ENCODE data around the gene IMPG2. TPM values are rescaled to one million over a fixed set of nuclear protein-coding genes. Genes with fewer than 3 reads are reported as not detected.

IMPG2 gene
- total and polyA plus RNA-seq, 3 experiments from 2014 or later: 0.11 to 0.20 TPM; not detected in 1

DNA sequence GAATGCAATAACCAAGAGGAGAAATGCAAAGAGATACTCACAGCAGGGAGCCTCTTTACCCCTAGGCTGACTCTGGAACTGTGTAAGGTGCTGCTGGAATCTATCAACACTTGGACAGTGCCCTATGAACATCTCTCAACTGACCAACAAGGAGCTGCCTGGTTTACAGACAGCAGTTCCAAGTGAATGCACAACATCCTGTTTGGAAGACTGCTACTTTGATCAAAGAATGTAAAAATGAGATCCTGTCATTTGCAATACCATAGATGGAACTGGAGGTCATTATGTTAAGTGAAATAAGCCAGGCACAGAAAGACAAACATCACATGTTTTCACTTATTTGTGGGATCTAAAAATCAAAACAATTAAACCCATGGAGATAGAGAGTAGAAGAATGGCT lies 136.3 kb downstream of the IMPG2 start:
- H3K9me3 ChIP-seq (ENCODE audit: low read length): no peaks in the 10 kb centered on the region
- H3K27ac Mint-ChIP-seq: no peak overlapping the region
- peaks cover 5% of the 10 kb centered on the region for H3K27me3 ChIP-seq (ENCODE audit: insufficient read depth, low read length, poor library complexity, severe bottlenecking)
- no peaks in the 10 kb centered on the region for H3K36me3 ChIP-seq (ENCODE audit: insufficient read depth, low read length)
- H3K36me3 Mint-ChIP-seq: no peaks in the 10 kb centered on the region
- CTCF ChIA-PET: no interaction called here
- POLR2A ChIA-PET: no interaction called here
- H3K4me3 ChIP-seq (ENCODE audit: low read length): no peak overlapping the region
- peaks cover 4 to 9% of the 10 kb centered on the region in 2 donors for H3K27me3 Mint-ChIP-seq
- no peak overlapping the region for H3K4me3 Mint-ChIP-seq
- H3K9me3 Mint-ChIP-seq: peaks cover 0 to 6% (median 0%) of the 10 kb centered on the region in 5 donors
- no peaks in the 10 kb centered on the region for H3K4me1 ChIP-seq (ENCODE audit: insufficient read depth, low read length)
- H3K4me1 Mint-ChIP-seq: no peaks in the 10 kb centered on the region
- no peak for DNase-seq
- H3K27ac ChIP-seq (ENCODE audit: low read depth, low read length): no peak overlapping the region

DNA sequence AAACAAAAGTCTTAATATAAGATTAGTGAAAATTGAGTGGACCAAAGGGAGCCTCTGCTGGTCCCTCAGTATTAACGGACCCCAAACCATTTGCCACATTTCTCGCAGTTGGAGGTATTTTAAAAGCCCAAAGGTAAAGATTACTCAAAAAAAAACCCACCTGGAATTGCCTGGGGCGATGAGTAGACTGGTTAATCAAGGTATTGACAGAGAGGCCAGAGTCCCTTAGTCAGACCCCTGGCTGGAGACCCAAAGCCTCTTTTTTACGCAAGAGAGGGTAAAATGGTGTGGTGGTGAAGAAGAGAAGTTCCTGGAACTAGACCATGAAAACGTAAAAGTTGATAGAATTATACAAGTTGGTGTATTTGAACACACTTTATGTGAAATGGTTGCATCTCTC lies 137.2 kb downstream of the IMPG2 start:
- Mint-ChIP-seq H3K36me3 (no peaks in the 10 kb centered on the region), H3K9me3 (peaks cover 0 to 2% (median 0%) of the 10 kb centered on the region in 5 donors), H3K4me3 (no peak overlapping the region), H3K27ac (no peak overlapping the region), H3K4me1 (no peaks in the 10 kb centered on the region), H3K27me3 (peaks cover 0 to 6% of the 10 kb centered on the region in 2 donors)
- Histone ChIP-seq H3K4me3 (ENCODE audit: low read length) (no peak overlapping the region), H3K27ac (ENCODE audit: low read depth, low read length) (no peak overlapping the region), H3K4me1 (ENCODE audit: insufficient read depth, low read length) (no peaks in the 10 kb centered on the region), H3K27me3 (ENCODE audit: insufficient read depth, low read length, poor library complexity, severe bottlenecking) (peaks cover 5% of the 10 kb centered on the region), H3K36me3 (ENCODE audit: insufficient read depth, low read length) (no peaks in the 10 kb centered on the region), H3K9me3 (ENCODE audit: low read length) (no peaks in the 10 kb centered on the region)
- ChIA-PET CTCF (no interaction called here), POLR2A (no interaction called here)
- no peak for DNase-seq

DNA sequence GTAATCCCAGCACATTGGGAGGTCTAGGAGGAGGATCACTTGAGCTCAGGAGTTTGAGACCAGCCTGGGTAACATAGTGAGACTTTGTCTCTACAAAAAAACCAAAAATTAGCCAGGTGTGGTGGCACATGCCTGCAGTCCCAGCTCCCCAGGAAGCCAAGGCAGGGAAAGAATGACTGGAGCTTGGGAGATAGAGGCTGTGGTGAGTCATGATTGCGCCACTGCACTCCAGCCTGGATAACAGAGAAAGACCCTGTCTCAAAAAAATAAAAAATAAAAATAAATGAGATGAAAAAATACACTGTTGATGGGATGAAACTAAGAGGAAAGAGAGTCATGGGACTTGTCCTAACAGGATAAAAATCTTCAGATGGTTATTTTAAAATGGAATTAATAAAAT lies 137.6 kb downstream of the IMPG2 start:
- H3K27ac ChIP-seq (ENCODE audit: low read depth, low read length): no peak overlapping the region
- ChIA-PET POLR2A (no interaction called here), CTCF (no interaction called here)
- peaks cover 5% of the 10 kb centered on the region for H3K27me3 ChIP-seq (ENCODE audit: insufficient read depth, low read length, poor library complexity, severe bottlenecking)
- H3K4me1 ChIP-seq (ENCODE audit: insufficient read depth, low read length): no peaks in the 10 kb centered on the region
- H3K9me3 ChIP-seq (ENCODE audit: low read length): no peaks in the 10 kb centered on the region
- no peak for DNase-seq
- no peak overlapping the region for H3K4me3 ChIP-seq (ENCODE audit: low read length)
- H3K36me3 Mint-ChIP-seq: no peaks in the 10 kb centered on the region
- H3K4me1 Mint-ChIP-seq: no peaks in the 10 kb centered on the region
- H3K9me3 Mint-ChIP-seq: no peaks in the 10 kb centered on the region
- H3K36me3 ChIP-seq (ENCODE audit: insufficient read depth, low read length): no peaks in the 10 kb centered on the region
- H3K4me3 Mint-ChIP-seq: no peak overlapping the region
- peaks cover 0 to 2% of the 10 kb centered on the region in 2 donors for H3K27me3 Mint-ChIP-seq
- no peak overlapping the region for H3K27ac Mint-ChIP-seq

DNA sequence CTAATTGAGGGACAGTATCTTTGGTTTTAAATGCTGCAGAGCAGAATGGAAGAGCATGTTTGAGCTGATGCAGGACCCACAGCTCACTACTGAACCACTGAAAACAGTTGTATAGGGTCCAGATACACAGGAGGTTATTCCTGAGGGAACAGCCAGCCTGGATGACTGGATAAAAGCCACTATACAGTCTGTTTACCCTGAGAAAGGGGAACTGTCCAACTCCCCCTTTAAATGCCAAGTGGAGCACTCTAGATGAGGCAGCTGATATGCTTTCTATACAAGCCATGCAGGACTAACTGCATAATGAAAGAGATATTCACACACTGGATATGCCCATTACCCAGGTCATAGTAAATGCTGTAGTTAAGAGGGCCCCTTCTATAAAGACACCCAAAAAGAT lies 138.6 kb downstream of the IMPG2 start:
- Mint-ChIP-seq H3K4me3 (no peak overlapping the region), H3K27ac (no peak overlapping the region), H3K9me3 (no peaks in the 10 kb centered on the region), H3K27me3 (peaks cover 0 to 2% of the 10 kb centered on the region in 2 donors), H3K36me3 (no peaks in the 10 kb centered on the region), H3K4me1 (no peaks in the 10 kb centered on the region)
- H3K9me3 ChIP-seq (ENCODE audit: low read length): no peaks in the 10 kb centered on the region
- H3K36me3 ChIP-seq (ENCODE audit: insufficient read depth, low read length): no peaks in the 10 kb centered on the region
- DNase-seq: no peak
- CTCF ChIA-PET: no interaction called here
- no peak overlapping the region for H3K27ac ChIP-seq (ENCODE audit: low read depth, low read length)
- no peak overlapping the region for H3K4me3 ChIP-seq (ENCODE audit: low read length)
- H3K27me3 ChIP-seq (ENCODE audit: insufficient read depth, low read length, poor library complexity, severe bottlenecking): peaks cover 5% of the 10 kb centered on the region
- POLR2A ChIA-PET: no interaction called here
- no peaks in the 10 kb centered on the region for H3K4me1 ChIP-seq (ENCODE audit: insufficient read depth, low read length)

DNA sequence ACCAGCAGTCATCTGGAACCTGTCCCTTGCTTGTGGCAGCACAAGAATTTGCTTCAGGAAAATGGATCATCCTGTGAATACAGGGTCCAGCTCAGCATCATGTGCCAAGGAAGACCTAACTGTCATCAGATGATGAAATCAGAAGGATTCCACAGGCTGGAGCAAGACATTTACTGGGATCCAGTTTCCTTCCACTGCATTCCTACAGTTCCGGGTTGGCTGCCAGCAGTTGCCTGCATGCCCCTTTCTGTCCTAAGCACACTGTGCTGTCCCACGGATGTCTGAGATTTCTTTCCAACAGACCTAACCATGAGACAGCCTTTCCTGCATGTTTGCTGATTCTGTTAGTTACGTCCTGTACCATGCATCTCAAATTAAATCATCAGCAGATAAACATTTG lies 140.7 kb downstream of the IMPG2 start:
- no peak for DNase-seq
- Mint-ChIP-seq H3K27me3 (no peaks in the 10 kb centered on the region), H3K4me3 (no peak overlapping the region), H3K4me1 (no peaks in the 10 kb centered on the region), H3K36me3 (no peaks in the 10 kb centered on the region), H3K27ac (no peak overlapping the region), H3K9me3 (peaks cover 0 to 4% (median 0%) of the 10 kb centered on the region in 5 donors)
- ChIA-PET POLR2A (no interaction called here), CTCF (no interaction called here)
- Histone ChIP-seq H3K9me3 (ENCODE audit: low read length) (no peaks in the 10 kb centered on the region), H3K36me3 (ENCODE audit: insufficient read depth, low read length) (no peaks in the 10 kb centered on the region), H3K27me3 (ENCODE audit: insufficient read depth, low read length, poor library complexity, severe bottlenecking) (peaks cover 5% of the 10 kb centered on the region), H3K4me3 (ENCODE audit: low read length) (no peak overlapping the region), H3K27ac (ENCODE audit: low read depth, low read length) (no peak overlapping the region), H3K4me1 (ENCODE audit: insufficient read depth, low read length) (no peaks in the 10 kb centered on the region)

DNA sequence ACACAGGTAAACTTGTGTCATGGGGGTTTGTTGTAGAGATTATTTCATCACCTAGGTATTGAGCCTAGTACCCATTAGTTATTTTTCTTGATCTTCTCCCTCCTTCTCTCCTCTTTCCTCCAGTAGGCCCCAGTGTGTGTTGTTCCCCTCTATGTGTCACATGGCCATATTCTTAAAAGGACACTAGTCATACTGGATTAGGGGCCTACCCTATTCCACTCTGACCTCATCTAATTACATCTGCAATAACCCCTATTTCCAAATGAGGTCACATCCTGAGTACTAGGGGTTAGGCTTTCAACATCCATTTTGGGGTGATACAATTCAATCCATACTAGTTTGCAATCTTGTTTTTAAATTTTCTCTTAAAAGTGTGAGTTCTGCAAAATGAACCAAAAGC lies 142.8 kb downstream of the IMPG2 start:
- no peak for DNase-seq
- Histone ChIP-seq H3K9me3 (ENCODE audit: low read length) (no peaks in the 10 kb centered on the region), H3K36me3 (ENCODE audit: insufficient read depth, low read length) (no peaks in the 10 kb centered on the region), H3K4me3 (ENCODE audit: low read length) (no peak overlapping the region), H3K4me1 (ENCODE audit: insufficient read depth, low read length) (no peaks in the 10 kb centered on the region), H3K27ac (ENCODE audit: low read depth, low read length) (no peak overlapping the region), H3K27me3 (ENCODE audit: insufficient read depth, low read length, poor library complexity, severe bottlenecking) (peaks cover 5% of the 10 kb centered on the region)
- peaks cover 0 to 4% (median 0%) of the 10 kb centered on the region in 5 donors for H3K9me3 Mint-ChIP-seq
- H3K27me3 Mint-ChIP-seq: no peaks in the 10 kb centered on the region
- H3K4me3 Mint-ChIP-seq: no peak overlapping the region
- no peaks in the 10 kb centered on the region for H3K4me1 Mint-ChIP-seq
- ChIA-PET POLR2A (no interaction called here), CTCF (no interaction called here)
- no peaks in the 10 kb centered on the region for H3K36me3 Mint-ChIP-seq
- no peak overlapping the region for H3K27ac Mint-ChIP-seq

Other genes starting within 250 kb of the IMPG2 start
- gene SENP7, start 192.6 kb upstream of the IMPG2 start, total RNA-seq: 10 to 100 TPM; 11.1 to 13.2 TPM
- gene SENP7, start 192.6 kb upstream of the IMPG2 start, polyA plus RNA-seq: 8.3 TPM
- 10 to 100 TPM; 57.4 to 59.3 TPM for gene TRMT10C, start 241.3 kb upstream of the IMPG2 start, total RNA-seq
- 37.3 TPM for gene TRMT10C, start 241.3 kb upstream of the IMPG2 start, polyA plus RNA-seq

Data from CD8-positive, alpha-beta memory T cell (primary cell).